Pancreas (tissue), 10 donors: ENCODE measurements around the gene MAN1A1. TPM values are rescaled to one million over a fixed set of nuclear protein-coding genes. Genes with fewer than 3 reads are reported as not detected.
A peak's percentile ranks its signal among the peaks of the same experiment; 100 is the strongest.

ENCODE experiments used
- ATAC-seq, 4 donors: fragments of 200-7000 bp; cut with Tn5 transposase; one replicate each; pipeline versions ENCODE4 v1.8.0 to v1.9.1; 2020; ENCODE audit warnings: mild to moderate bottlenecking in 4 of 4, moderate library complexity in 4 of 4
- DNase-seq, 6 donors: peaks; one replicate each; pipeline ENCODE4 v3.0.0-alpha.2; 2020
- FAIRE-seq: peaks from 2 replicates; lab custom pipeline; 2012; peaks lifted over from hg19 to GRCh38; lab: Jason Lieb, UNC
- H3K27ac ChIP-seq, 4 donors: fragments of 200-600 bp; sonication (generic); 1 replicate in 3 of 4; 2 replicates in 1 of 4; pipeline versions ENCODE4 v1.5.0 to v1.8.0; 2020
- H3K27me3 ChIP-seq, 4 donors: fragments of 200-600 bp; one replicate each; pipeline ENCODE4 v1.8.0; 2021
- H3K36me3 ChIP-seq, 3 donors: fragments of 200-600 bp; sonication (generic) in 1 of 3; one replicate each; pipeline versions ENCODE4 v1.5.0 to v1.8.0; 2020 to 2021
- H3K4me1 ChIP-seq, 3 donors: fragments of 200-600 bp; one replicate each; pipeline ENCODE4 v1.8.0; 2021
- H3K4me3 ChIP-seq, 4 donors: fragments of 200-600 bp; sonication (generic) in 2 of 4; one replicate each; pipeline versions ENCODE4 v1.5.0 to v1.8.0; 2020 to 2021
- H3K9me3 ChIP-seq, 4 donors: fragments of 200-600 bp; one replicate each; pipeline ENCODE4 v1.8.0; 2021
- WGBS, 2 donors: extraction: QIAGEN DNeasy Blood & Tissue Kit; methylation state at CpG; one replicate each; pipeline ENCODE4 v1.1.7; 2013; 5-methylcytosine and 5-hydroxymethylcytosine counted together
- intact Hi-C, 3 donors: fragments of 100-400 bp; cut with DNase I; formaldehyde crosslinking; loops; one replicate each; pipeline versions ENCODE4 v1.11.1 to v1.14.2; 2022
- polyA plus RNA-seq, 2 donors: library from polyadenylated mRNA; stranded (reverse); fragments of 200-250 nt; gene quantifications; one replicate each; pipeline ENCODE4 v1.2.3, GENCODE V29; 2013
- total RNA-seq, 6 donors: library from RNA; stranded (reverse); fragmentation: NEBNext Ultra II Directional in 4 of 6; extraction: Animal tissue kit (Norgen Biotek cat#: 25700) in 4 of 6; gene quantifications; one replicate each; pipeline versions ENCODE4 v1.2.1 to v1.2.4, GENCODE V29; 2021 to 2023
- TF ChIP-seq, protein P1 (sequence below), 4 donors: fragments of 200-600 bp; sonication (generic) in 3 of 4; IDR thresholded peaks; one replicate each; pipeline versions ENCODE4 v1.5.0 to v1.8.0; 2021; ENCODE audit warnings: antibody characterized with exemption in 4 of 4
- donor health status: healthy with polysubstance abuse.
- donor health status: DM: no; HTN: no; CAD: no; lungs with moderate emphysema.
- donor health status: DM: no; HTN: no; CAD: no.
- donor health status: control.
- donor health status: control.
- donor health status: Bipolar disorder and iron deficiency.
- donor health status: DM: yes; HTN: yes; CAD: no.
- donor health status: DM: no; HTN: no; CAD: no.
- donor health status: DM: no; HTN: no; CAD: no.
- donor health status: DM: yes; HTN: yes; CAD: no.

MAN1A1 gene
- total and polyA plus RNA-seq, 8 donors, result 11.7 to 86.1 (median 30.7) TPM

DNA sequence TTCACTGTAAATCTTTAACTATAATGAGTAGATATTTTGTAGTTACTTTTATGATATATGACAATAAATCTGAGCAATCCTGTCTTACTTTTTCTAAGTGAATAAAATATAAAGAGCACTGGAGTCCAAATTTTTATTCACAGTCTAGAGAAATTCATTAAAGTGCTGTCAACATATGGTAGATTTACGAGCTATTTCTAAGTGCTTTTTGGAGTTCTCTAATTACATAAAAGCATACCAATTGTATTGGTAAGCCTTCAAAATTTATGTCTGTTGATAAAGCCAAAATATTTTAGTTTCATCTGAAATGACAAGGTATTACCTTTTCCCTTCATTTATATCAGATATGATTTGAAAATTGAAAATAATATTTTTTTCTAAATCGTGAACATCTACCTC, 75.4 kb downstream of the MAN1A1 start:
- Histone ChIP-seq H3K4me3 (no peak overlapping the region), H3K4me1 (peaks cover 6 to 13% (median 6%) of the 10 kb centered on the region in 3 donors), H3K27me3 (no peaks in the 10 kb centered on the region), H3K36me3 (no peaks in the 10 kb centered on the region), H3K9me3 (no peaks in the 10 kb centered on the region), H3K27ac (no peak overlapping the region)
- WGBS, 2 donors, result 90 to 91% methylated on average over 2 of the region's 2 CpGs
- no peak for FAIRE-seq
- TF ChIP-seq, protein P1, sequence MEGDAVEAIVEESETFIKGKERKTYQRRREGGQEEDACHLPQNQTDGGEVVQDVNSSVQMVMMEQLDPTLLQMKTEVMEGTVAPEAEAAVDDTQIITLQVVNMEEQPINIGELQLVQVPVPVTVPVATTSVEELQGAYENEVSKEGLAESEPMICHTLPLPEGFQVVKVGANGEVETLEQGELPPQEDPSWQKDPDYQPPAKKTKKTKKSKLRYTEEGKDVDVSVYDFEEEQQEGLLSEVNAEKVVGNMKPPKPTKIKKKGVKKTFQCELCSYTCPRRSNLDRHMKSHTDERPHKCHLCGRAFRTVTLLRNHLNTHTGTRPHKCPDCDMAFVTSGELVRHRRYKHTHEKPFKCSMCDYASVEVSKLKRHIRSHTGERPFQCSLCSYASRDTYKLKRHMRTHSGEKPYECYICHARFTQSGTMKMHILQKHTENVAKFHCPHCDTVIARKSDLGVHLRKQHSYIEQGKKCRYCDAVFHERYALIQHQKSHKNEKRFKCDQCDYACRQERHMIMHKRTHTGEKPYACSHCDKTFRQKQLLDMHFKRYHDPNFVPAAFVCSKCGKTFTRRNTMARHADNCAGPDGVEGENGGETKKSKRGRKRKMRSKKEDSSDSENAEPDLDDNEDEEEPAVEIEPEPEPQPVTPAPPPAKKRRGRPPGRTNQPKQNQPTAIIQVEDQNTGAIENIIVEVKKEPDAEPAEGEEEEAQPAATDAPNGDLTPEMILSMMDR (IDR thresholded peaks at IDR 0.05), result no peak
- intact Hi-C loops, result no loop called here
- ATAC-seq, result no peak
- DNase-seq, result no peak

DNA sequence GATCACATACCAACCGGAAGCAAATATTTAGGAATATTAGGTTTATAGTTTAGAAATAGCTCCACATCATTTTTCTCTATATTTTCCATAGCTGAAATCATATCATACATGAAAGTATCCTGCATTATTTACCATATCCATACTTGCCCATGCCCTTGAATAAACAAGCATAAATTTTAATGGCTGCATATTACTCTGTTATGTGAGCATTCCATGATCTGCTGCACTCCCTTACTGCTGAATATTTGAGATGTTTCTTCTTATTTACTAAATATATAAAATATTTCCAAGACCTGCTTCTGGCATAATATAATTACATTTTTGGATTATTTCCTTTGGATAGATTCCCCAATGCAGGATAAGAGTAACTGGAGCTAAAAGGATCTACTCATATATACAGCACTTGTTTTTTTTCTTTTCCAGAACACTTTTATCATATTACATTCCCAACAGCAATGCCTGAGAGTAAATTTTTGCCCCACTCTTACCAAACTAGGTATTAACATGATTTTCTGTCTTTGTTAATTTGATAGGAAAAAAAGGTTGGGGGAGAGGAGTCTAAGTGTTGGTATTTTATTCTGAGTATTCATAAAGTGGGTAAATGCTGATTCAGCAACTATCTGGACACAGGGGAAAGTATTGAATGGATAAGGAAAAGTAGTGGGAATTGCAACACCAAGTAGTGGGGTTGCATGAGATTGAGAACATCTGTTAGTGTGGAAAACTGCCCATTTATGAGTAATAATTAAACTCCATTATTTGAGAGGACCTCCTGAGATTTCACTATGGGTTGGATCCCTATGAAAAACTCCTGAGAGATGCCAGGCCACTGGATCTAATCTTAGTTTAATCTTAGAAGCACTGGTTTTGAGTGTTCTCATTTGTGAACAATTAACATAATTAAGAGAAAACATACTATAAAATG, 76.0 kb downstream of the MAN1A1 start:
- peak; percentile 9 for FAIRE-seq

DNA sequence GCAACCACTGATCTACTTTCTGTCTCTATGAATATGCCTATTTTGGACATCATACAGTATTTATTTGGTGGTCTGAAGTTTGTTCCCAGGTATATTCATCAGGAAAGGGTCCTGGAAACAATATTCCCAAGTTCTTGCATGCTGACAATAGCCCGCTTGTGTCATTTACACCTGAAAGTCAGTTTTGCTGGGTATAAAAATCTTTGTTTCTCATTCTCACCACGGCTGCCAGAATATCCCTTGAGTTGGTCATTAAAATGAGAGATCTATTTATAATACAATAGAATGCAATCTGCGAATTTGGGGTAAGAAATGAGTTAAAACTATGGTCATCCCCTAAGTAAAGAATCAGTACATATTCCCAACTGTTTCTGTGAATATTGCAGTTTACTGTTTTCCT, 79.0 kb downstream of the MAN1A1 start:
- H3K36me3 ChIP-seq, result no peaks in the 10 kb centered on the region
- WGBS, 2 donors, result 99% methylated on average over 3 of the region's 3 CpGs
- intact Hi-C loops, result no loop called here
- peaks cover 4 to 17% (median 5%) of the 10 kb centered on the region in 3 donors for H3K4me1 ChIP-seq
- no peaks in the 10 kb centered on the region for H3K27me3 ChIP-seq
- FAIRE-seq (no peak), ATAC-seq (no peak), DNase-seq (no peak)
- TF ChIP-seq, protein P1 (IDR thresholded peaks at IDR 0.05), result no peak
- H3K9me3 ChIP-seq, result no peaks in the 10 kb centered on the region
- H3K27ac ChIP-seq, result no peak overlapping the region
- no peak overlapping the region for H3K4me3 ChIP-seq

More for the DNA sequence above, 76.0 kb downstream of the MAN1A1 start:
- Histone ChIP-seq H3K27ac (no peak overlapping the region), H3K27me3 (no peaks in the 10 kb centered on the region), H3K36me3 (no peaks in the 10 kb centered on the region), H3K9me3 (no peaks in the 10 kb centered on the region), H3K4me1 (peaks cover 6 to 13% (median 6%) of the 10 kb centered on the region in 3 donors), H3K4me3 (no peak overlapping the region)
- 97 to 100% methylated on average over 1 of the region's 1 CpG for WGBS, 2 donors
- intact Hi-C loops, result no loop called here
- DNase-seq, result no peak
- peak; percentile 55 to 80 (median 66) for ATAC-seq
- TF ChIP-seq, protein P1 (IDR thresholded peaks at IDR 0.05), result no peak

DNA sequence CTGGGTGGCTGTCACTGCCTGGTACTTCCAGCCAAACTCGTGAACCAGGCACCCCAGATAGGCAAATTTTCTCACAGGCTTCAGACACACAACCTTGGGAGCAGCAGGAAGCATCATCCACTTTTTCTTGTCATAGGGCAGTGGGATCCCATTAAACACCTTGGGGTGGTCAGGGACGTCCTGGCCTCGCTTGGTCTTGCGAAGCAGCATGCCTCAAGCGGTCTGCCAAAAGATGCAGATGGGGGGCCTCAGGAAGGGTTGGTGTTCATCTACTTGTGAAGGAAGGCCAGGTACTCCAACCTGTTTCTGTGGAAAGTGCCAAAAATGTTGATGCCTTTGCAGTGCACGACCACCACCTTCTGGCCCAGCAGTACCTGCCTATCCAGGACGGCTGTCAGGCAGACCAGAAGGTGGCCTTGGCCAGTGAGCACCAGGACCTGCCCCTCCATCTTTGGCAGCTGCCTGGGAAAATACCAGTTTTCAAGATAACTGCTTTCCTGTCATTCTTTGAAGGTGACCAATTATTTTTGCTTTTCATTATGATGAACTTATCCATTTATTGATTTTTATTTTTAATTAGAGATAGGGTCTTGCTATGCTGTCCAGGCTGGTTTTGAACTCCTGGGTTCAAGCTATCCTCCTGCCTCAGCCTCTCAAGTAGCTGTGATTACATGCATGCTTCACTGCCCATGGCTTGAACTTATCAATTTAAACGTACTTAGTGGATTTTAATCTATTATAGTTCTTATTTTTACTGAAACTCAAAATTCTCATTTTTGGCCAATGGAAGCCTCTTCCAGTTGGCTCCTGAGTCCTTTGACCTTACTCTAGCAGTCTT, 80.1 kb downstream of the MAN1A1 start:
- no peak overlapping the region for H3K27ac ChIP-seq
- 68 to 70% methylated on average over 8 of the region's 8 CpGs for WGBS, 2 donors
- peaks cover 4 to 21% (median 5%) of the 10 kb centered on the region in 3 donors for H3K4me1 ChIP-seq
- DNase-seq (peak in 1 of 6 donors; percentile 25), FAIRE-seq (no peak), ATAC-seq (peak in 1 of 4 donors; percentile 58)
- H3K4me3 ChIP-seq, result no peak overlapping the region
- TF ChIP-seq, protein P1 (IDR thresholded peaks at IDR 0.05), result no peak
- no peaks in the 10 kb centered on the region for H3K27me3 ChIP-seq
- no peaks in the 10 kb centered on the region for H3K9me3 ChIP-seq
- intact Hi-C loops, result no loop called here
- no peaks in the 10 kb centered on the region for H3K36me3 ChIP-seq
